MCF 10A (cell line): Measurements from ENCODE around the gene C9orf153. TPM values are rescaled to one million over a fixed set of nuclear protein-coding genes. Genes with fewer than 3 reads are reported as not detected.

Source experiments
- BruUV-seq: library from RNA; stranded (reverse); fragments of 400-500 nt; replicated peaks from 2 replicates; lab custom pipeline; 2021; lab: Mats Ljungman, UMichigan
- CTCF ChIA-PET: fragments of 300-600 bp; sonication (Branson Sonifier 250); formaldehyde crosslinking; extraction: SDS; loops from one replicate; lab custom pipeline; 2021; ENCODE audit warnings: antibody characterized with exemption, inconsistent platforms; lab: Yijun Ruan, JAX
- POLR2A ChIA-PET: fragments of 300-600, 350-650 bp; sonication (Branson Sonifier 250); formaldehyde crosslinking; extraction: SDS; loops from one replicate; lab custom pipeline; 2020; ENCODE audit warnings: antibody characterized with exemption, inconsistent platforms; lab: Yijun Ruan, JAX
- DNase-seq: peaks from one replicate; pipeline ENCODE4 v3.0.0-alpha.2; 2018; ENCODE audit not compliant: unreplicated experiment
- H3K27ac Mint-ChIP-seq: one replicate; pipeline ENCODE4 v1.8.0; 2022; ENCODE audit warnings: mild to moderate bottlenecking, low read depth, mixed read lengths; ENCODE audit not compliant: unreplicated experiment
- H3K27me3 Mint-ChIP-seq: one replicate; pipeline ENCODE4 v1.8.0; 2022; ENCODE audit warnings: mixed read lengths; ENCODE audit not compliant: insufficient read depth, unreplicated experiment
- H3K36me3 Mint-ChIP-seq: one replicate; pipeline ENCODE4 v1.8.0; 2022; ENCODE audit warnings: mild to moderate bottlenecking, moderate library complexity, mixed read lengths; ENCODE audit not compliant: insufficient read depth, unreplicated experiment
- H3K4me1 Mint-ChIP-seq: one replicate; pipeline ENCODE4 v1.8.0; 2022; ENCODE audit warnings: mixed read lengths; ENCODE audit not compliant: insufficient read depth, unreplicated experiment
- H3K4me3 Mint-ChIP-seq: one replicate; pipeline ENCODE4 v1.8.0; 2022; ENCODE audit warnings: mild to moderate bottlenecking, moderate library complexity, mixed read lengths; ENCODE audit not compliant: unreplicated experiment
- H3K9me3 Mint-ChIP-seq: one replicate; pipeline ENCODE4 v1.8.0; 2022; ENCODE audit warnings: mixed read lengths; ENCODE audit not compliant: unreplicated experiment
- intact Hi-C: fragments of 100-400 bp; cut with micrococcal nuclease; formaldehyde crosslinking; loops from 2 replicates; pipeline ENCODE4 v1.14.1; 2022
- total RNA-seq: library from RNA; stranded (reverse); gene quantifications from 2 replicates; pipeline ENCODE4 v1.2.3, GENCODE V29; 2022
- TF ChIP-seq, protein P1 (sequence below): fragments of 200-600 bp; IDR thresholded peaks from one replicate; pipeline ENCODE4 v1.8.0; 2022; ENCODE audit warnings: antibody characterized with exemption, mild to moderate bottlenecking; ENCODE audit not compliant: unreplicated experiment

The C9orf153 gene
- total RNA-seq, 1 experiment from 2014 or later, result 0.19 TPM

DNA sequence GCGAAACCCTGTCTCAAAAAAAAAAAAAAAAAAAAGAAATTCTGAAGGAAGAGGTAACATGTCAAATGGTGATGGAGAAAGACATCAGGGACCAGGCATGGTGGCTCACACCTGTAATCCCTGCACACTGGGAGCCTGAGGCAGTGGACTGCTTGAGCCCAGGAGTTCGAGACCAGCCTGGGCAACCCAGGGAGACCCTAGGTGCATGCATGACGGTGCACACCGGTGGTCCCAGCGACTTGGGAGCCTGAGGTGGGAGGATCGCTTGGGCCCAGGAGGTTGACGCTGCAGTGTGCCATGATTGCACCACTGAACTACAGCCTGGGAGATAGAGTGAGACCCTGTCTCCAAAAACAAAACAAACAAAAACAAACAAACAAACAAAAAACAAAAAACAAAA, 21.1 kb upstream of the C9orf153 start:
- Mint-ChIP-seq H3K4me3 (peak overlapping the region; percentile 80), H3K4me1 (peaks cover 27% of the 10 kb centered on the region), H3K27me3 (no peaks in the 10 kb centered on the region), H3K9me3 (no peaks in the 10 kb centered on the region), H3K27ac (no peak overlapping the region), H3K36me3 (peaks cover 43% of the 10 kb centered on the region)
- ChIA-PET POLR2A (interaction anchor here (1.1 to 1.5 kb wide), 3 partner anchors 42 to 125 kb away, joined by 5 read pairs; no protein-coding TSS in a partner anchor), CTCF (interaction anchor here (1.4 kb wide), 1 partner anchor 41 kb away, joined by 5 read pairs; no protein-coding TSS in a partner anchor)
- TF ChIP-seq, protein P1, sequence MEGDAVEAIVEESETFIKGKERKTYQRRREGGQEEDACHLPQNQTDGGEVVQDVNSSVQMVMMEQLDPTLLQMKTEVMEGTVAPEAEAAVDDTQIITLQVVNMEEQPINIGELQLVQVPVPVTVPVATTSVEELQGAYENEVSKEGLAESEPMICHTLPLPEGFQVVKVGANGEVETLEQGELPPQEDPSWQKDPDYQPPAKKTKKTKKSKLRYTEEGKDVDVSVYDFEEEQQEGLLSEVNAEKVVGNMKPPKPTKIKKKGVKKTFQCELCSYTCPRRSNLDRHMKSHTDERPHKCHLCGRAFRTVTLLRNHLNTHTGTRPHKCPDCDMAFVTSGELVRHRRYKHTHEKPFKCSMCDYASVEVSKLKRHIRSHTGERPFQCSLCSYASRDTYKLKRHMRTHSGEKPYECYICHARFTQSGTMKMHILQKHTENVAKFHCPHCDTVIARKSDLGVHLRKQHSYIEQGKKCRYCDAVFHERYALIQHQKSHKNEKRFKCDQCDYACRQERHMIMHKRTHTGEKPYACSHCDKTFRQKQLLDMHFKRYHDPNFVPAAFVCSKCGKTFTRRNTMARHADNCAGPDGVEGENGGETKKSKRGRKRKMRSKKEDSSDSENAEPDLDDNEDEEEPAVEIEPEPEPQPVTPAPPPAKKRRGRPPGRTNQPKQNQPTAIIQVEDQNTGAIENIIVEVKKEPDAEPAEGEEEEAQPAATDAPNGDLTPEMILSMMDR, result no peak
- intact Hi-C loops, result loop anchor here (5.0 kb wide), 1 partner anchor 127 kb away; no protein-coding TSS in a partner anchor
- BruUV-seq, result no TSS peak
- DNase-seq, result no peak

DNA sequence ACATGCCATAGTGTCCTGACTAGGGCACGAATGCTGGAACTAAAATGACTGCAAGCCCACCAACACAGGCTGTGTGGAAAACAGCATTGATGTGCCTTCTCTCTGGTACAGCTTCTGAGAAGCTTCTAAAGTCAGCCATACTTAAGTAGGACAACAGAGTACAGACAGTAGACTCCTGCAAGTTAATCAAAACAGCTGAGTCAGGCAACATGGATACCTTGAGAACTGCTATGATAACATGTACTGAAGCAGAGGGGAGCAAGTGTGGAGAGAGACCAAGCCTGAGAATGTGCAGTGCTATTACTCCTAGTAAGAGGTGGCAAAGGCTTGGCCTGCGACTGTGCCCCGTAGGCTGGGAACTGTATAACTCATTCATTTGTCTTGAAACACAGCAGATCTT, 20.4 kb upstream of the C9orf153 start:
- no peaks in the 10 kb centered on the region for H3K9me3 Mint-ChIP-seq
- intact Hi-C loops, result loop anchor here (5.0 kb wide), 1 partner anchor 127 kb away; no protein-coding TSS in a partner anchor
- POLR2A ChIA-PET, result interaction anchor here (0.6 kb wide), 1 partner anchor 470 kb away, joined by 3 read pairs; no protein-coding TSS in a partner anchor
- H3K27ac Mint-ChIP-seq, result no peak overlapping the region
- no TSS peak for BruUV-seq
- H3K27me3 Mint-ChIP-seq, result no peaks in the 10 kb centered on the region
- peak overlapping the region; percentile 60 for H3K4me3 Mint-ChIP-seq
- TF ChIP-seq, protein P1, result no peak
- peaks cover 30% of the 10 kb centered on the region for H3K4me1 Mint-ChIP-seq
- CTCF ChIA-PET, result no interaction called here
- DNase-seq, result no peak
- peaks cover 36% of the 10 kb centered on the region for H3K36me3 Mint-ChIP-seq

DNA sequence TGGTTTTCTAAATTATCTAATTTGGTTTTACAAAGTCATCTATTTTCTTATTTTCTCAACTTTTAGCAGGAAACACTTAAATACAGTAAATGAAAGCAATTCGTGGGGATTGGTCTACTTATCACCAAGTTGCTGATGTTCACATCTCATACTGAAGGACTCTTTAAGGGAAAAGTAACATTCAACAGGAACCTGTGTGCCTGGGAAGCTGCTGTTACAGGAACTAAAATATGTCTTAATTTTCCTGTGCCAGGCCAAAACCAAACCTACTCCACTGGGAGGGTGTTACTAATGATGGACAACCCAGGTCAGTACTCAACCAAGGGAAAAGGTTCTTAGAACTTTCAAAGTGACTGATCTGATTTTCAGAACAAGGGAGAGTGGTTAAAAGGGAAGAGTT, 17.6 kb upstream of the C9orf153 start:
- peaks cover 31% of the 10 kb centered on the region for H3K36me3 Mint-ChIP-seq
- H3K9me3 Mint-ChIP-seq, result no peaks in the 10 kb centered on the region
- intact Hi-C loops, result no loop called here
- BruUV-seq, result no TSS peak
- no peak overlapping the region for H3K4me3 Mint-ChIP-seq
- H3K27me3 Mint-ChIP-seq, result no peaks in the 10 kb centered on the region
- H3K4me1 Mint-ChIP-seq, result peaks cover 20% of the 10 kb centered on the region
- TF ChIP-seq, protein P1, result no peak
- peak overlapping the region; percentile 64 for H3K27ac Mint-ChIP-seq
- DNase-seq, result no peak
- ChIA-PET POLR2A (no interaction called here), CTCF (interaction anchor here (2.4 kb wide), 1 partner anchor 74 kb away, joined by 7 read pairs; no protein-coding TSS in a partner anchor)

DNA sequence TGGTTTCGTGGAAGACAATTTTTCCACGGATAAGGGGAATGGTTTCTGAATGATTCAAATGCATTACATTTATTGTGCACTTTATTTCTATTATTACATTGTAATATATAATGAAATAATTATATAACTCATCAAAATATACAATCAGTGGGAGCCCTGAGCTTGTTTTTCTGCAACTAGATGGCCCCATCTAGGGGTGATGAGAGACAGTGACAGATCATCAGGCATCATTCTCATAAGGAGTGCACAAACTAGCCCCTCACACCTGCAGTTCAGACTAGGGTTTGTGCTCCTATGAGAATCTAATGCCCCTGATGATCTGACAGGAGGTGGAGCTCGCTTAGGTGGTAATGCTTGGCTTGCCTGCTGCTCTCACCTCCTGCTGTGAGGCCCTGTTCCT, 16.5 kb upstream of the C9orf153 start:
- Mint-ChIP-seq H3K4me3 (no peak overlapping the region), H3K27me3 (no peaks in the 10 kb centered on the region), H3K36me3 (peaks cover 36% of the 10 kb centered on the region), H3K4me1 (peaks cover 20% of the 10 kb centered on the region), H3K9me3 (no peaks in the 10 kb centered on the region), H3K27ac (no peak overlapping the region)
- intact Hi-C loops, result no loop called here
- BruUV-seq, result no TSS peak
- ChIA-PET CTCF (interaction anchor here (0.5 to 2.4 kb wide), 5 partner anchors 19 to 386 kb away, joined by 3 to 7 read pairs (median 3); no protein-coding TSS in a partner anchor), POLR2A (interaction anchor here (0.7 to 1.0 kb wide), 2 partner anchors 19 to 131 kb away, joined by 3 read pairs; no protein-coding TSS in a partner anchor)
- peak; percentile 7 for DNase-seq
- TF ChIP-seq, protein P1, result peak; percentile 6
